Retinal pigment epithelial cell (primary cell): ENCODE measurements around the gene KIF21B.
A peak's percentile ranks its signal among the peaks of the same experiment; 100 is the strongest.

Experiments used
- DNase-seq: peaks from one replicate; pipeline ENCODE4 v3.0.0-alpha.2; 2010; ENCODE audit warnings: low read depth
- H3K4me3 ChIP-seq: 2 replicates; pipeline ENCODE4 v1.5.1; 2011; ENCODE audit warnings: mild to moderate bottlenecking, low read length, control low read depth, moderate library complexity
- TF ChIP-seq, protein P1 (sequence below): conservative IDR thresholded peaks from 2 replicates; pipeline ENCODE4 v1.5.1; 2011; ENCODE audit warnings: low read depth, low read length, control low read depth, inconsistent platforms

KIF21B gene

GRCh38 chr1:201049248-201049831 lies 25.8 kb upstream of the KIF21B start:
- DNase-seq: no peak
- H3K4me3 ChIP-seq: no peak overlapping the region
- TF ChIP-seq, protein P1, sequence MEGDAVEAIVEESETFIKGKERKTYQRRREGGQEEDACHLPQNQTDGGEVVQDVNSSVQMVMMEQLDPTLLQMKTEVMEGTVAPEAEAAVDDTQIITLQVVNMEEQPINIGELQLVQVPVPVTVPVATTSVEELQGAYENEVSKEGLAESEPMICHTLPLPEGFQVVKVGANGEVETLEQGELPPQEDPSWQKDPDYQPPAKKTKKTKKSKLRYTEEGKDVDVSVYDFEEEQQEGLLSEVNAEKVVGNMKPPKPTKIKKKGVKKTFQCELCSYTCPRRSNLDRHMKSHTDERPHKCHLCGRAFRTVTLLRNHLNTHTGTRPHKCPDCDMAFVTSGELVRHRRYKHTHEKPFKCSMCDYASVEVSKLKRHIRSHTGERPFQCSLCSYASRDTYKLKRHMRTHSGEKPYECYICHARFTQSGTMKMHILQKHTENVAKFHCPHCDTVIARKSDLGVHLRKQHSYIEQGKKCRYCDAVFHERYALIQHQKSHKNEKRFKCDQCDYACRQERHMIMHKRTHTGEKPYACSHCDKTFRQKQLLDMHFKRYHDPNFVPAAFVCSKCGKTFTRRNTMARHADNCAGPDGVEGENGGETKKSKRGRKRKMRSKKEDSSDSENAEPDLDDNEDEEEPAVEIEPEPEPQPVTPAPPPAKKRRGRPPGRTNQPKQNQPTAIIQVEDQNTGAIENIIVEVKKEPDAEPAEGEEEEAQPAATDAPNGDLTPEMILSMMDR: no peak

GRCh38 chr1:201048521-201048920 lies 25.0 kb upstream of the KIF21B start:
- TF ChIP-seq, protein P1: no peak
- DNase-seq: no peak
- H3K4me3 ChIP-seq: no peak overlapping the region

DNA sequence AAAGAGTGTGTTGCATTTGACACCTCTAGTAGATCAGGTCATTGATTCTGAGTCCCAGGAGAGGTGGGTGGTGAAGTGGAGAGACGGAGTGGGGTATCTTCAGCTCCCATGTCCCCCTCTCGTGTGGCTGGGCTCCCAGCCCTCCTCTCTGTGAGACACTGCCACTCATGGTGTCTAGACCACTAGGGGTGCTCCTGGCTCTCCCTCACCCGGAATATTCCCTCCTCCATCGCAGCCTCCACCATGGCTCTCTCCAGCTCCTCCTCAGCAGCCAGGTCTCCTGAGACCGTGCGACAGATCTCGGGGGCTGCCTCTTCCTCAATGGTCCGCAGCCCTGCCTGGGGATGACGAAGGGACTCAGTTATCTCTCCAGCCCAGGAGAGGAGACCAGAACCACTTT lies 20.6 kb upstream of the KIF21B start:
- H3K4me3 ChIP-seq: no peak overlapping the region
- DNase-seq: no peak
- TF ChIP-seq, protein P1: no peak

DNA sequence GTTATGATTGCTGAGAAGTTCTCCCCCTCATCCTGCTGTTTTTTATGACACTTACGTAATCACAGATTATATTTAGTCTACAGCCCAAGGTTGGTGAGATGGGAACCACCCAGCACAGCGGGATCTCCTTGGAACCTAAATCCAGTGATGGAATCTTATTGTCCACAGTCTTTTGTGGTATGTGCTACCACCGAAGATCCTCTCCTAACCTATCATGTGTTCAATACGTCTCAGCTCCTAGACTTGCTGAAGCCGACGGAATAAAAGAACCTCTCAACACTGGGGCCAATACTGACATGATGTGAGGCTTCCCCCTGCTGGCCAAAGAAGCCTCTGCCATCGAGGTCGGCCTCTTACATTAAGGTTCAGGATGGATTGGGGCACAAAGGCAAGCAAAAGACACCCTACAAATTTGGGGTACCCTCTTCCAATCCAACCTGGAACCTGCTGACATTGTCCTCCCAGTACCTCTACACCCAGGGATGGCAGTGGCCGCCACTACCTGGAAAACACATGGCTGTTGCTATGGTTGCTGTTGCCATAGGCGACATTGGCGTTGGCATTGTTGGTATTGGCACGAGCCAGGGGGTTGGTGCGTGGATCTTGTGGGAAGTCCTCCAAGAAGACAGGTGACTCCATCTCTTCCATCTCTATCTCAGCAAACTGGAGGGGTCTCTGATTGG lies 19.4 kb upstream of the KIF21B start:
- TF ChIP-seq, protein P1: peak; percentile 96
- DNase-seq: no peak
- H3K4me3 ChIP-seq: no peak overlapping the region

DNA sequence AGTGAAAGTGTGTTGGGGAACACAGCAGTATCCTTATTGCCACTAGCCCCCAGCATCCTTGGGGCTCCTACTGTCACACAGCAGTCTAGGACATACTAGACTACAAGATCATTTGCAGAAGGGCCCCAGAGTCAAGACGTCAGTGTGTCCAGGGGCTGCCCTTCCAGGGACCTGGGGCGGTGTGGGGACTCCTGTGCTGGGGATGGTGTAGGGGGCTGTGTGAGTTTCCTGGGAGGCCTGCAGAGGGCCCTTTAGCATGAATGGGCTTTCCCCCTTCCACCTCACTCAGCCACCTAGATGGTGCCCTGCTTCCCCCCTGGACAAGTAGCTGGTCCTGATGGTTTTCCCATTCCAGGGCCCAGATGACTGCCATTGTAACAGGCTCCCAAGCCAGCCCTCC lies 17.5 kb upstream of the KIF21B start:
- no peak overlapping the region for H3K4me3 ChIP-seq
- TF ChIP-seq, protein P1: no peak
- no peak for DNase-seq

- TF ChIP-seq, protein P1: no peak
- DNase-seq: no peak
- no peak overlapping the region for H3K4me3 ChIP-seq
Observed at GRCh38 chr1:201039876-201040275, 16.4 kb upstream of the KIF21B start.

GRCh38 chr1:201039418-201039817 lies 15.9 kb upstream of the KIF21B start:
- TF ChIP-seq, protein P1: no peak
- H3K4me3 ChIP-seq: no peak overlapping the region
- DNase-seq: no peak
